GM12873 (cell line): ENCODE results near the gene SHMT2.

Source experiments
- CTCF ChIP-seq: IDR thresholded peaks from 2 replicates; pipeline ENCODE4 v1.5.1; 2012; ENCODE audit warnings: low read depth, mild to moderate bottlenecking, moderate library complexity, low read length, control low read depth; ENCODE audit not compliant: insufficient read depth; ENCODE audit errors: missing control alignments

The SHMT2 gene

DNA sequence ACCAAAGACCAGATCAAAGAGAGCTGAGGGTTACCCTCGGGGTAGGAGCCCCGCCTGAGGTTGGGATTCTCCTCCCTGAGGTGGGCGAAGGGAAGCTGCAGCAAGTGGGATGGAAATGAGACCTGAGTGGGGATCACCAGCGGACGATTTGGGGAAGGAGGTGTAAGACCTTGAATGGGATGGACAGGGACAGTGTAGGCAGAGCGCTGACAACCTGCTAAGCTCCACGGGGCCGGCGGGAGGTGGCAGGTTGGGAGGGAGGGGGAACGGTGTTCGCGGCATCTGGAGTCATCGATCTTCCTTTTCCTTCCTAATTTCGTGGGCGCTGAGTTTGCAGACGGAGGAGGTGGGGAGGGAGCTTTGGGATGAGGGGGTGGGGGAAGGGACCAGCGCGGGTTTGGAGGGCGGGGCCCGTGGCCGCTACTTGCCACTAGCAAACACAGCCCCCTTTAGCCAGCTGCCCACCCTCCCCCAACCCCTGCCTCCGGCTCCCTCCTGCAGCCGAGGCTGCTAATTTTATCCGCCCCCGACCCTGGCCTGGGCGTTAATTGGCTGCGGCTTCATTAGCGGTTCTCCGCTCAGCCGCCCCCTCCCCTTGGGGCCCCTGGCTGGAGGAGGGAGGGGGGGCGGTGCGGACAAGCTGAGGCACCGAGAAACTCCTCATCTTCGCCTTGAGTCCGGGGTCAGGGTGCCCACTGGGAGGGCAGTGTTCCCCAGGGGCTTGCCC lies 2.8 kb upstream of the SHMT2 start:
- TF ChIP-seq CTCF, result no peak

DNA sequence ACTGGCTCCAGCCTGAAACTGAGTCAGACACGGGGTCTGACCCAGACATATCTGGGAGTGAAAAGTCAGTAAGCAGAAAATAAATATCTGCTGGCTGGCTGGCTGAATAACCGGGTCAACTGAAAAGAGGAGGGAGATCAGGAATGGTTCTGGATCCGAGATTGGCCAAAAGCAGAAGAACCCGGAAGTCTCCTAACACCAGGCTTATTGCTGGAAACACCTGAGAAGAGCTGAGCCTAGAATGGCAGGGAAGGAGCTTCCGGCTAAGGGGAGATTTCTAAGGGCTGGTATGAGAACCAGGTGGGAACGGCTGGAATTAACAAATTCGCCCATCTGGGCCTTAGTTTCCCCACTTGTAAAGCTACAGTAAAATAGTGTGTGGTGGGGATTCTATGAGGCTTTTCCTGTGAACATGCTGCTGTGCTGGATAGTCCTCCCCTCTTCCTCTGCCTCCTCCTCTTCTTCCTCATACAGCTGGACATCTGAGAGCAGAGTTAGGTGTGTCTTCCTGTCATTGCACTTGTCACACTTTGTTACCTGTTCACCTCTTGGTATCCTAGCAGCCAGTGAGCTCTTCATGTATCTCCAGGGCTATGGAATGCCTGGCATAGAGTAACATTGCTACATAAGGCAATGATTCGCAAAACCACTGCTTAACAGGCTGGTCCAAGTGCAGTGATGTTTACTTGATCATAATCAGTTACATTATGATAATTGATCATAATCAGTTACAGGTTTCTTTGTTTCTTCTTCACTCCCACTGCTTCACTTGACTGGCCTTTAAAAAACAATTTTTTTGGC lies 2.0 kb upstream of the SHMT2 start:
- no peak for TF ChIP-seq CTCF

DNA sequence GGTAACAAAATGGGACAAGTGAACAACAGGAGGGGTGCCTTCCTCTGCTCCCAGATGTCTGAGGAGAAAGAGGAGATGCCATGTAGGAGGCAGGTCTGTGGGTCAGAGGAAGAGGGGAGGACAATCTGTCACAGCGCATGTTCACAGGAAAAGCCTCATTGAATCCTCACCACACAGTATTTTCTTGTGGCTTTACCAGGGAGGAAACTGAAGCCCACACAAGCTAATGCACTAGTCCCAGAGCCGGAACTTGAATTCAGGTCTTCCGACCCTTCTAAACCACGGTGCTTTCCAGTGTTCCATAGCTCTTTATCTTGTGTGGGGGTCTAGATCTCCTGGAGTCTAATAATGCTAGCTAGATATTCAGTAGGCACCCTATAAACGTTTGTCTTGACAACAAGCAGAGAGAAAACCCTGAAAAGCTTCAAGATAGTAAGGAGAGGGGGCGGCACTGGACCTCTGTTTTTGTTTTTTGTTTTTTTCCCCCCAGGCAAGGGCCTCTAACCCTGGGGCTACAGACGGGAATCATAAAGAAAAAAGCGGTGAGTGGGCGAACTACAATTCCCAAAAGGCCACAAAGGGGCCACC lies 371 bp upstream of the SHMT2 start:
- TF ChIP-seq CTCF, result no peak

DNA sequence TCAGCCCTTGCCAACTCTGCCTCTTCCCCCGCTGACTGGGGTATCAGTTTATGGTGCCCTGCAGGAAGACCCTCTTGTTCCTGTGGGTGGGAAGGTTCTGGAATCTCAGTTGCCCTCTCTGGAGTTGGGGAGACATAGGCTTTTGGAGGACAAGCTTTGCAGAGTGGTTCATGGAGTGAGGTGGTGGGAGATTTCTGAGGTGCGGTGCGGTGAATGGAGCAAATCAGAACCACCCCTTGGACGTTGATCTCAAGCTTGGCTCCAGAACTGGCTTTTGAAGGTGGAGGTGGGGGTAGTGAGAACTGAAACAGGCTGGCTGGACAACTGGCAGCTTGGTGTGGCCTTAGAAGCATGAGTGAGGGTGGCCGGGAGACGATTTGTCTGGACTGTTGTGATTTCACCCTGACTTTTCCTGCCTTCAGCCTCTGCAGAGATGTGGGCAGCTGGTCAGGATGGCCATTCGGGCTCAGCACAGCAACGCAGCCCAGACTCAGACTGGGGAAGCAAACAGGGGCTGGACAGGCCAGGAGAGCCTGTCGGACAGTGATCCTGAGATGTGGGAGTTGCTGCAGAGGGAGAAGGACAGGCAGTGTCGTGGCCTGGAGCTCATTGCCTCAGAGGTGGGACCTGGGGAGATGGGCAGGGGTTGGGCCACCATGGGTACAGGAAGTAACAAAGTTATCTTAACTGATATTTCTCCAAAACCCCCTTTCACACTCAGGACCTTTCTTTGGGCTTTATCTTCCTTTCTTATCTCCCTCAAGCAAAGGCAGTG lies 1.1 kb downstream of the SHMT2 start:
- no peak for TF ChIP-seq CTCF

- no peak for TF ChIP-seq CTCF
These were observed 1.9 kb downstream of the SHMT2 start for GRCh38 chr12:57231276-57232021.

- TF ChIP-seq CTCF, result no peak
These were observed 2.7 kb downstream of the SHMT2 start for GRCh38 chr12:57232156-57232756.
